Glomerular visceral epithelial cell (primary cell): ENCODE data around the gene MCRIP2.

ENCODE experiments used
- DNase-seq: peaks from one replicate; pipeline ENCODE4 v3.0.0-alpha.2; 2016; ENCODE audit errors: extremely low spot score

Gene MCRIP2

GRCh38 chr16:669666-670065, 28.0 kb downstream of the MCRIP2 start:
- DNase-seq, result no peak

GRCh38 chr16:670485-671352, 29.1 kb downstream of the MCRIP2 start:
- DNase-seq, result no peak

DNA sequence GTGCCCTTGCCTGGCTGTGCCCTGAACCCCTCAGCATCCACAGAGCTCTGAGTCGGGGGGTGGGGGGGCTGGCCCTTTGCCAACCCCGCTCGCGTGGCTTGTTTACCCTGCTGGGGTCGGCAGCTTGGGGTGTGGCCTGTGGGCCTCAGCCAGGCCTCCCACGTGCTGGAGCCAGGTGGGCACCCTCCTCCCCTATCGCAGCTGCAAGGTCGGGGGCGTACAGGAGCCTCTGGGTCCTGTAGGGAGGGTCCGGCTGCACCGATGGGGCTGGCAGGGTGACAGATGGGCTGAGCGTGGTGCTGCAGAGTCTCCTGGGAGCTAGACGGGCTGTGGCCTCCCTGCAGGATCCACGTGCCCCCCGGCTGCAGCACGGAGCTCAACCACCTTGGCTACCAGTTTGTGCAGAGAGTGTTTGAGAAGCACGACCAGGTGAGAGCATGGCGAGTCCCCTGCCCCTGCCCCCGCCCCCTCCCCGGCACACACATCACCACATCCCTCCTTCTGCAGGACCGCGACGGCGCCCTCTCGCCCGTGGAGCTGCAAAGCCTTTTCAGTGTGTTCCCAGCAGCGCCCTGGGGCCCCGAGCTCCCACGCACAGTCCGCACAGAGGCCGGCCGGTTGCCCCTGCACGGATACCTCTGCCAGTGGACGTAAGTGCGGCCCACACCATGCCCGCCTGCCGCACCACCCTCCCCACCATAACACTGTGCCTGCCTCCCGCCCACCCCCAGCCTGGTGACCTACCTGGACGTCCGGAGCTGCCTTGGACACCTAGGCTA, 29.9 kb downstream of the MCRIP2 start:
- no peak for DNase-seq

DNA sequence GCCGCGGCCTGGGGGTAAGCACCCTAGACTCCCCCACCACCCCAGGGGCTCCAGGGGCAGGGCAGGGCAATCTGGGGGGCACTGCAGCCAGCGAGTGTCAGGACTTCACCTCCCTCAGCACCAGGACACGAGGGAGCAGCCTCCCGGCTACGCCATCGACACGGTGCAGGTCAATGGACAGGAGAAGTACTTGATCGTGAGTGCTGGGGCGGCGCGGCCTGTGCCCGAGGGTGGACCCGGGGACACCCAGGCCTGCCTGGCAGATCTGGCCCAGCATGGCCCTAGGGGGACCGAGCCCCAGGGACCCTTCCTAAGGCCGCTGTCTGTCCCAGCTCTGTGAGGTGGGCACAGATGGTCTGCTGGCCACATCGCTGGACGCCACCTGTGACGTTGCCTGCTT, 30.7 kb downstream of the MCRIP2 start:
- no peak for DNase-seq

DNA sequence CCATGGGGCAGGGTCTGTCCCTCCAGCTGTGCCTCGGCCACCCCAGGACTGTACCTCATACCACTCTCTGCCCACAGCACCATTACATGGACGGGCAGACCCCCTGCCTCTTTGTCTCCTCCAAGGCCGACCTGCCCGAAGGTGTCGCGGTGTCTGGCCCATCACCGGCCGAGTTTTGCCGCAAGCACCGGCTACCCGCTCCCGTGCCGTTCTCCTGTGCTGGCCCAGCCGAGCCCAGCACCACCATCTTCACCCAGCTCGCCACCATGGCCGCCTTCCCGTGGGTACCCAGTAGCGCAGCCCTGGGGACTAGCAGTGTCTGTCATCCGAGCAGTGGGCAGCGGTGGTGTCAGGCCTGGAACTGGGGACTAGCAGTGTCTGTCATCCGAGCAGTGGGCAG, 31.2 kb downstream of the MCRIP2 start:
- no peak for DNase-seq

- no peak for DNase-seq
These were observed 31.9 kb downstream of the MCRIP2 start for GRCh38 chr16:673399-673991.

GRCh38 chr16:674214-674881, 32.7 kb downstream of the MCRIP2 start:
- DNase-seq, result no peak

GRCh38 chr16:674968-675883, 33.6 kb downstream of the MCRIP2 start, which contains the start of gene RHBDL1:
Gene RHBDL1, plus strand, starts transcription at chr16:675671. Its CDS starts 120 bp downstream, at chr16:675791.
- DNase-seq, result no peak

DNA sequence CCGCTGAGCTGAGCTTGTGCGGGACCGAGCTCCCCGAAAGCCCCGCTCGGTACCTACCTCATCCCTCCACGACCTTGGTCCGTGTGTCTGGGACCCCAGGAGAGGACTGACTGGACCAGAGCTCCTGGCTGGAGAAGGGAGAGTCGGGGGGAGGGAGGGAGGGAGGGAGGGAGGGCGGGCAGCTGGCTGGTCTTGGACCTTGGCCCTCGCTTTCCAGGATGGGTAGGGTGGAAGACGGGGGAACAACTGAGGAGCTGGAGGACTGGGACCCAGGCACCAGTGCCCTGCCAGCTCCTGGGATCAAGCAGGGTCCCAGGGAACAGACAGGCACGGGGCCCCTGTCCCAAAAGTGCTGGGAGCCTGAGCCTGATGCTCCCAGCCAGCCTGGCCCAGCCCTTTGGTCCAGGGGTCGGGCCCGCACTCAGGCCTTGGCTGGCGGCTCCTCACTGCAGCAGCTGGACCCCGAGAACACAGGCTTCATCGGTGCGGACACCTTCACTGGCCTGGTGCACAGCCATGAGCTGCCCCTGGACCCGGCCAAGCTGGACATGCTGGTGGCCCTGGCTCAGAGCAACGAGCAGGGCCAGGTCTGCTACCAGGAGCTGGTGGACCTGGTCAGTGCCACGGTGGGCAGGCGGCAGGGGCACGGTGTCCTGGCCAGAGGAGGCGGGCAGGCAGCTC, 34.4 kb downstream of the MCRIP2 start:
- DNase-seq, result no peak

GRCh38 chr16:676565-676902, 34.9 kb downstream of the MCRIP2 start:
- no peak for DNase-seq

GRCh38 chr16:676913-677312, 35.3 kb downstream of the MCRIP2 start:
- DNase-seq, result no peak

DNA sequence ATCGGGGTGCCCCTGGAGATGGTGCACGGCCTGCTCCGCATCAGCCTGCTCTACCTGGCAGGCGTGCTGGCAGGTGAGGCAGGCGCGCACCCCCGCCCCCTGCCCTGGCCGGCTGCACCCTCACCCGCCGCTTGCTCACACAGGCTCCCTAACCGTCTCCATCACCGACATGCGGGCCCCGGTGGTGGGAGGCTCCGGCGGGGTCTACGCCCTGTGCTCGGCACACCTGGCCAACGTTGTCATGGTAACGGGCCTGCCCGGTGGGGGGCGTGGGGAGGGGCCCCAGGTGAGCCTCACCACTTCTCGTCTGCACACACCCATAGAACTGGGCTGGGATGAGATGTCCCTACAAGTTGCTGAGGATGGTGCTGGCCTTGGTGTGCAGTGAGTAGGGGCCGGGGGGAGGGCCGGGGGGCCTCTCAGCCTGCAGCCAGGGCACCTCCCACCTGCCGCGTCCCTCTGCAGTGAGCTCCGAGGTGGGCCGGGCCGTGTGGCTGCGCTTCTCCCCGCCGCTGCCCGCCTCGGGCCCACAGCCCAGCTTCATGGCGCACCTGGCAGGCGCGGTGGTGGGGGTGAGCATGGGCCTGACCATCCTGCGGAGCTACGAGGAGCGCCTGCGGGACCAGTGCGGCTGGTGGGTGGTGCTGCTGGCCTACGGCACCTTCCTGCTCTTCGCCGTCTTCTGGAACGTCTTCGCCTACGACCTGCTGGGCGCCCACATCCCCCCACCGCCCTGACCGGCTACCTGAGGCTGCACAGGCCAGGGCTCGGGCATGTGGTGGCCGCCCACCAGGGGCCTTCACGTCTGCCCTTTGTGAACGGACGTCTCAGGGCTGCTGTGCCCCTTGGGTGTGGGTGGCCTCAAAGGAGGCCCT, 35.9 kb downstream of the MCRIP2 start:
- no peak for DNase-seq

GRCh38 chr16:678209-678857, 36.7 kb downstream of the MCRIP2 start:
- no peak for DNase-seq

- DNase-seq, result peak; percentile 67
These were observed 37.5 kb downstream of the MCRIP2 start for GRCh38 chr16:678858-679813.

DNA sequence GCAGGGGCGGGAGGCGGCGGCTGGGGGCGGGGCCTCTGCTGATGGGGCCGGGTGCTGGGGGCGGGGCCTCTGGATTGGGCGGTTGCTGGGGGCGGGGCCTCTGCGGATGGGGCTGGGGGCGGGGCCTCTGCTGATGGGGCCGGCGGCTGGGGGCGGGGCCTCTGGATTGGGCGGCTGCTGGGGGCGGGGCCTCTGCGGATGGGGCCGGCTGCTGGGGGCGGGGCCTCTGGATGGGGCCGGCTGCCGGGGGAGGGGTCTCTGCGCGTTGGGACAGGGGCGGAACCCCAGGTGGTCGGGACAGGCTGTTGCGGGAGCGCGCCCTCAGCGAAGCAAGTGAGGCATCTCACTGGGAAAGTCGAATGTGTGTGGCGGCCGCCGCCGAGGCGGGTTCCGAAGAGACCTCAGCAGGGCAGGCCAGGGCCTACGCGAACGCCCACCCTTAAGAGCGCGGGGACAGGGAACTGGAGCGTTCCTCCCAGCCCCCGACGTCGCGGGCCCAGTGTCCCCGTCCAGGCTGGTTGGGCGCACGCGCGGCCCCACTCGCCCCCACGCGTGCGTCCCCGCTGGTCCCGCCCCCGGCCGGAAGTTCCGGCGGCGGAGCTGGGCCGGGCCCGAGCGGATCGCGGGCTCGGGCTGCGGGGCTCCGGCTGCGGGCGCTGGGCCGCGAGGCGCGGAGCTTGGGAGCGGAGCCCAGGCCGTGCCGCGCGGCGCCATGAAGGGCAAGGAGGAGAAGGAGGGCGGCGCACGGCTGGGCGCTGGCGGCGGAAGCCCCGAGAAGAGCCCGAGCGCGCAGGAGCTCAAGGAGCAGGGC, 38.4 kb downstream of the MCRIP2 start, which contains the start of gene STUB1:
Gene STUB1, plus strand, starts transcription at position 597 of the 811 bp plus-strand sequence. Its CDS starts 116 bp downstream, at position 713.
- DNase-seq, result peak; percentile 87

DNA sequence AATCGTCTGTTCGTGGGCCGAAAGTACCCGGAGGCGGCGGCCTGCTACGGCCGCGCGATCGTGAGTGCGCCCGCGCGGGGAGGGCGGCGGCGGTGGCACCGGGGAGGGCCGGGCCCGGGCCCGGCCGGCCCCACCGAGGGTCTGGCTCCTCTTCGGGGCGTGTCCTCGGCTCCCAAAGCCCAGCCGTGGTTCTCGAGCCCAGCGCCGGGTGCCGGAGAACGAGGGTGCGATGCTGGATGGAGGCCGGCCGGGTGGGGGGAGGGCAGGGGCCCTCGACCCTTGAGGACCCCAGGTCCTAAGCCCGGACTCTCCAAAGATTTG, 39.0 kb downstream of the MCRIP2 start:
- DNase-seq, result no peak
